GM18873 (cell line): ENCODE results near the gene DAB1.

Experiments
- ATAC-seq: cut with Tn5 transposase; IDR thresholded peaks from one replicate; pipeline ENCODE4 v1.9.1; 2021; ENCODE audit warnings: mild to moderate bottlenecking, moderate library complexity, moderate number of reproducible peaks; ENCODE audit not compliant: unreplicated experiment, low FRiP score

The DAB1 gene

DNA sequence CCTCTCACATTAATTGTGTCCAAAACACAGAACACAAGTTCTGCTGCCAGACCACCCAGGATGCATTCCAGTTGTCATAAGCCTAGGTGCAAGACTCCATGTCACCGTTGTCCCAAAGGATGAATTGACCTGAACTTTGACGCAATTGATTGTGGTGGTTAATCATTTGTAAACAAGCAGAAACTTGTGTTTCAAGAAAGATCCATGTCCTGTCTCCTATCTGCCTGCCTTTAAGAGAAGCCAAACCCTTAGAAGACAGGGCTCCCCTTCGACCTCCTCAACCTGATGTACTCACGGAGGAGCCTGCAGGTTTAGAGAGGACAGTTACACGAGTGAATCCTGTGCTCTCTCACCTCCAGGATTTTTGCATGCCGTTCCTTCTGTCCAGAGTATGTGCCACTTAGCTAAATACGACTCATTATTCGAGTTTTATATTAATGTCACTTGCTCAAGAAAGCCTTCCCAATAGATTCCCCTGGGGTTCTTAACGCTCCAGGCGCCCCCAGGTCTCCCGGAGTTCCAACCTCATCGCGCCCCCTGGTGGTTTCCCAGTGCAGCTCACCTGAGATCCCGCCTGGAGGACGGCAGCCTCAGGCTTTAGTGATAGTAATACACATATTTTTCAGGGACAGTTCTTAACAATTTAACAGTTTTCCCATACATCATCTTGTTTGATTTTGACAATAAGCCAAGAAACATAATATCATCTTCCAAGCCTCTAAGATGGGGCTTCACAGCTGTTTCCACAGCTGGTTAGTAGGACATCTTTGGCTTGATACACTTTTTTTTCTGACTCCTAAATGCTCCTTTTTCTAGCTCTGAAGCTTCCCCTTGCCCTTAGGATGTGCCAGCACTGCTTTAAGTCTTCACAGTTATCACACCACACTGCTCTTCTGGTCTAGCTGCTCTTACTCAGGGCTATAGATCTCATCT is 455.7 kb downstream of the DAB1 start:
- no peak for ATAC-seq

GRCh38 chr1:56967355-56967754 is 456.5 kb downstream of the DAB1 start:
- ATAC-seq, result no peak

- no peak for ATAC-seq
Measured at GRCh38 chr1:56966698-56966999, 457.2 kb downstream of the DAB1 start.

GRCh38 chr1:56965916-56966697 is 457.8 kb downstream of the DAB1 start, which contains the start of gene C8B:
TSS of gene C8B (minus strand) at chr1:56966015. CDS start at chr1:56965948, 67 bp downstream.
- no peak for ATAC-seq

- ATAC-seq, result no peak
Measured at GRCh38 chr1:56965191-56965590, 458.7 kb downstream of the DAB1 start.

DNA sequence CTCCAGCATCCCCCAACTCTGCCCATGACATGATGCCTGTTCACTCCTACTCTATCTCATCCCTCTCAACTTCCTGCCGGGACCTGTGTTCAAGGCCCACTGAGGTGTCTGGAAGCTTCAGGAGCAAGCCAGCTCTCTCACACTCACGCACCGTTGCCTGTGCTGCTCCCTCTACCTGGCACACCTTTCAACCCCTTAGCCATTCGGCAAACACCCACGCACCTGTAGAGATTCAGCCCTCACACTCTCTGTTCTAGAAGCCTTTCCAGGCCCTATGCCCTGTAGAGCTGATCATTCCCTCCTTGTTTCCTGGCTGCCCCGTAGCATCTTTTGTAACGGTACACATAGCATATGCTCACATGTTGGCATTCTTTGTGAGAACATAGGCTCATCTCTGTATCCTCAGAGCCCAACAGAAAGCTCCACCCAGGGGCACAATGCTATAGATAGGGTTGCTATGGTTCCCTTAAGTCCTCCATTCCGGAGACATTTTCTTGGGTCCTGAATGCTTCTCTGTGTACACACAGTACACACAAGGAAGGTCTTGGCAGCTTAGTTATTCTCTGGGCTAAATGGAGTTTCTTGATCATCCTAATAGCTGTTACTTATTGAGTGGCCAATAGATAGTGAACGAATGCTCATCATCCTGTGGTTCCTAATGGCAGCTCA is 459.4 kb downstream of the DAB1 start:
- no peak for ATAC-seq

- no peak for ATAC-seq
Measured at GRCh38 chr1:56963667-56964066, 460.2 kb downstream of the DAB1 start.

DNA sequence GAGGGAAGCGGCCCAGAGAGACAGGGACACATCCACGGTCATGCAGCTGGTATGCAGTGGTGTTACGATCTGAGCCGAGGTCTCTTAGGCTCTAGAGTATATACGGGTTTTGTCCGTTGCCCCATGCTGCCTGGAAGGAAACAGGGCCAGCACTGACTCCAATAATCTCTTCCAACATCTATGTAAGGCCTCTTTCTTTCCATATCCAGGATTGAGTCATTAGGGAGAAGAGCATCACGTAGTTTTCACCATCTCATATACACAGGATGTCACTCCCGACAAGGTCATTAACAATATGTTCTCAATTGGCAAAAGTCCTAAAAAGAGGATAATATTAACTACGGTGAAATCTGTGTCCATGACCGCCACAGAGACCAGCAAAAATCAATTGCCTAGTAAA is 462.4 kb downstream of the DAB1 start:
- ATAC-seq, result no peak

DNA sequence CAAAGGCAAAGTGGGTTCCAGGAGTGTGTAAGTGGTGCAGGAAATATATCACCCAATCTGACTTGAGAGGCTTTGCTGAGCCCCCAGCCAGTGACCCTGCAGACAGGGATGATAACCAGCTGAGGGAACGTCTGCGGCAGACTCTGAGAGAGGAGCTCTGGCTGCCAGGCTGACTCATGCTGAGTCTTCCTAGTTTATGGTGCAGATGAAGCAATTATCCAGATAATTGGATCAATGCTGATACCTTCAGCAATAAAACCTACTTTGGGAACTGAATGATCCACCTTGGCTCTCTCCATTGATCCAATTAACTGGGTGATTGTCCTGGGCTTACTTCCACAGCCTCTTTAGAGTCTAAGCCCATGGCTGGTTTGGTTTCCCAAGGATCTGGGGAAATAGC is 465.3 kb downstream of the DAB1 start:
- ATAC-seq, result no peak

DNA sequence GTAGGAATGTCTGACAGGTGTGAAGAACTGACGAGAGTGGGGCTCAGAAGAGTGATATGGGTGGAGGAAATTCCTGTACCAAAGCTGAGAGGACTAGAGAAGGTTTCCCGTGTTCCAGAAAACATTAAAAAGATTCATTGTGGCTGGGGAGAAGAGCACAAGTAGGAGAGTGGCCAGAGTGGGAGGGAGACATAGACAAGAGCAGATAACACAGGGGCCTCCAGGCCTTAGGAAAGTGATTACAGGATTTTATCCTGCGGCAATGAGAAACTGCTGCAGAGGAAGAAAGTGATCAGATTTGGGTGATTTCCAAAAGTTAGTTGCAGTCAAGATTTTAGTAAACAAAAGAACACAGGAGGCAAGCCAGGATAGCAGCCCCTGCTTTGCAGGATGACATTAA is 465.9 kb downstream of the DAB1 start:
- ATAC-seq, result no peak

- no peak for ATAC-seq
Measured at GRCh38 chr1:56954664-56955063, 469.2 kb downstream of the DAB1 start.

- ATAC-seq, result no peak
Measured at GRCh38 chr1:56953386-56953785, 470.5 kb downstream of the DAB1 start.

- ATAC-seq, result no peak
Measured at GRCh38 chr1:56952501-56952900, 471.4 kb downstream of the DAB1 start.

- ATAC-seq, result no peak
Measured at GRCh38 chr1:56948403-56949023, 475.3 kb downstream of the DAB1 start.
